Upper lobe of right lung (tissue), 1 donor: ENCODE measurements around the gene G0S2. TPM values are rescaled to one million over a fixed set of nuclear protein-coding genes. Genes with fewer than 3 reads are reported as not detected.

Experiments used
- ATAC-seq: fragments of 200-7000 bp; cut with Tn5 transposase; one replicate; pipeline ENCODE4 v1.9.1; 2020; ENCODE audit warnings: mild to moderate bottlenecking, moderate library complexity
- DNase-seq: peaks from one replicate; pipeline ENCODE4 v3.0.0-alpha.2; 2020
- H3K27ac ChIP-seq: fragments of 200-600 bp; one replicate; pipeline ENCODE4 v1.8.0; 2022
- H3K27me3 ChIP-seq: fragments of 200-600 bp; one replicate; pipeline ENCODE4 v1.8.0; 2022; ENCODE audit warnings: mild to moderate bottlenecking
- H3K36me3 ChIP-seq: fragments of 200-600 bp; one replicate; pipeline ENCODE4 v1.8.0; 2022
- H3K4me1 ChIP-seq: fragments of 200-600 bp; one replicate; pipeline ENCODE4 v1.8.0; 2022
- H3K4me3 ChIP-seq: fragments of 200-600 bp; one replicate; pipeline ENCODE4 v1.8.0; 2022; ENCODE audit warnings: mild to moderate bottlenecking
- H3K9me3 ChIP-seq: fragments of 200-600 bp; one replicate; pipeline ENCODE4 v1.8.0; 2022
- CTCF ChIP-seq: fragments of 200-600 bp; IDR thresholded peaks from one replicate; pipeline ENCODE4 v1.8.0; 2022; ENCODE audit warnings: antibody characterized with exemption
- intact Hi-C: fragments of 100-400 bp; cut with DNase I; formaldehyde crosslinking; loops from one replicate; pipeline ENCODE4 v1.11.0; 2022
- total RNA-seq: library from RNA; stranded (reverse); fragmentation: NEBNext Ultra II Directional; extraction: Animal tissue kit (Norgen Biotek cat#: 25700); gene quantifications from one replicate; pipeline ENCODE4 v1.2.1, GENCODE V29; 2021
- donor health status: DM: no; HTN: yes; CAD: no; lungs with severe emphysema.

The G0S2 gene
- total RNA-seq, 1 donor from 2014 or later: 36.5 TPM

GRCh38 chr1:209635850-209636249 lies 39.4 kb upstream of the G0S2 start:
- no peak overlapping the region for H3K27ac ChIP-seq
- no peaks in the 10 kb centered on the region for H3K27me3 ChIP-seq
- DNase-seq (no peak), ATAC-seq (no peak)
- H3K4me3 ChIP-seq: no peak overlapping the region
- no peaks in the 10 kb centered on the region for H3K36me3 ChIP-seq
- no peak for TF ChIP-seq CTCF
- peaks cover 6% of the 10 kb centered on the region for H3K4me1 ChIP-seq
- intact Hi-C loops: no loop called here
- H3K9me3 ChIP-seq: no peaks in the 10 kb centered on the region

DNA sequence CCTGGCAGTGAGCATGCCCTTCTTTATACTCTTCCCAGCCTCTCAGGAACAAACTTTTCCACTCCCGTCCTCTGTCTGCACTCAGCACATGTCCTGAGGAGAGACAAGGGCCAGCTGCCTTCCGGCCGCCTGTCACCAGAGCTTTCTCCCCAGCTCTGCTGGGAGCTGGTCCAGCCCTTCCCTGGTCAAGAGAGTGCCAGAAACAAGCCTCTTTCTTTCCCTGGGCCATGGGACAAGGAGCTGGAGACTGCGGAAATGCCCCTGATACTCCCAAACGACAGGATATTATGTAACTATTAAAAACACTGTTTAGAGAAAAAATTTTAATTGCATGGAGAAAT lies 33.4 kb upstream of the G0S2 start:
- Histone ChIP-seq H3K36me3 (no peaks in the 10 kb centered on the region), H3K9me3 (no peaks in the 10 kb centered on the region), H3K27me3 (no peaks in the 10 kb centered on the region), H3K27ac (peak overlapping the region; percentile 78), H3K4me3 (no peak overlapping the region), H3K4me1 (peaks cover 50% of the 10 kb centered on the region)
- peak; percentile 83 for ATAC-seq
- intact Hi-C loops: no loop called here
- DNase-seq: peak; percentile 82
- TF ChIP-seq CTCF: no peak

- DNase-seq (no peak), ATAC-seq (no peak)
- H3K9me3 ChIP-seq: no peaks in the 10 kb centered on the region
- TF ChIP-seq CTCF: no peak
- H3K27me3 ChIP-seq: no peaks in the 10 kb centered on the region
- peak overlapping the region; percentile 56 for H3K27ac ChIP-seq
- intact Hi-C loops: no loop called here
- H3K4me1 ChIP-seq: peaks cover 56% of the 10 kb centered on the region
- H3K4me3 ChIP-seq: no peak overlapping the region
- H3K36me3 ChIP-seq: no peaks in the 10 kb centered on the region
Measured at GRCh38 chr1:209642816-209643215, 32.4 kb upstream of the G0S2 start.

- Histone ChIP-seq H3K4me1 (peaks cover 58% of the 10 kb centered on the region), H3K27me3 (no peaks in the 10 kb centered on the region), H3K36me3 (no peaks in the 10 kb centered on the region), H3K9me3 (no peaks in the 10 kb centered on the region), H3K27ac (peak overlapping the region; percentile 56), H3K4me3 (no peak overlapping the region)
- DNase-seq: no peak
- TF ChIP-seq CTCF: no peak
- ATAC-seq: peak; percentile 43
- intact Hi-C loops: no loop called here
Measured at GRCh38 chr1:209643285-209644020, 31.8 kb upstream of the G0S2 start.

GRCh38 chr1:209645574-209646452 lies 29.4 kb upstream of the G0S2 start:
- intact Hi-C loops: no loop called here
- peak overlapping the region; percentile 34 for H3K27ac ChIP-seq

More at GRCh38 chr1:209645574-209646452, 29.4 kb upstream of the G0S2 start:
- ATAC-seq: no peak
- Histone ChIP-seq H3K4me3 (no peak overlapping the region), H3K36me3 (no peaks in the 10 kb centered on the region), H3K4me1 (peaks cover 74% of the 10 kb centered on the region), H3K9me3 (no peaks in the 10 kb centered on the region), H3K27me3 (no peaks in the 10 kb centered on the region)
- TF ChIP-seq CTCF: no peak
- DNase-seq: no peak
